Stimulated activated memory B cell treated with anti-CD40 and anti-IgM and Interleukin-4, amounts not matched to agents 10 μg/mL and 1 μg/mL and 100 μg/mL, for 72 hours (primary cell): ENCODE measurements around the gene CPLX4.

ENCODE experiments used
- ATAC-seq: fragments of 150-1000 bp; cut with Tn5 transposase; 2 replicates; pipeline ENCODE4 v1.10.0; 2021
- H3K27ac Mint-ChIP-seq: one replicate; pipeline ENCODE4 v1.8.0; 2022; ENCODE audit warnings: mild to moderate bottlenecking, mixed read lengths
- H3K27me3 Mint-ChIP-seq: one replicate; pipeline ENCODE4 v1.8.0; 2022; ENCODE audit warnings: mixed read lengths
- H3K36me3 Mint-ChIP-seq: one replicate; pipeline ENCODE4 v1.8.0; 2022; ENCODE audit warnings: mixed read lengths
- H3K4me1 Mint-ChIP-seq: one replicate; pipeline ENCODE4 v1.8.0; 2022; ENCODE audit warnings: mixed read lengths
- H3K4me3 Mint-ChIP-seq: one replicate; pipeline ENCODE4 v1.8.0; 2022; ENCODE audit warnings: mild to moderate bottlenecking, moderate library complexity, mixed read lengths
- H3K9me3 Mint-ChIP-seq: one replicate; pipeline ENCODE4 v1.8.0; 2022; ENCODE audit warnings: mixed read lengths

The CPLX4 gene

DNA sequence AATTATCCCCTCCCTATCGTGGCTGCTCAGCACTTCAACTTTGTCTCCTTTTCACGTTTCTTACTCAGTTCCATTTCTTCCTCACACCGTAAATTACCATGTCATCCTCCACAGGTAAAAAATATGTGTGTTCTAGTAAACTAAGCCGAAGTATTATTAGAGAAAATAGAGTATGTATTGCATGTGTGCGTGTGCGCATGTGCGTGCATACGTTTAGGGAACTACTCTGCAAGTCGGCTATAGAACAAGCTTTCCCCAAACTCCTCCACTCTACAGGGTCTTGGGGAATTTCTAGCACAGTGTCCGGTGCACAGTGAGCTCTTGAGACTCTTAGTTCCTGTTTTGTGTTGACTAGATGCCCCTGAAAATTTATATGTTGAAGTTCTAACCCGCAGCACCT lies 36.1 kb downstream of the CPLX4 start:
- ATAC-seq, result no peak
- H3K9me3 Mint-ChIP-seq, result no peaks in the 10 kb centered on the region
- H3K36me3 Mint-ChIP-seq, result no peaks in the 10 kb centered on the region
- no peak overlapping the region for H3K4me3 Mint-ChIP-seq
- H3K27ac Mint-ChIP-seq, result no peak overlapping the region
- peaks cover 57% of the 10 kb centered on the region for H3K27me3 Mint-ChIP-seq
- H3K4me1 Mint-ChIP-seq, result no peaks in the 10 kb centered on the region

DNA sequence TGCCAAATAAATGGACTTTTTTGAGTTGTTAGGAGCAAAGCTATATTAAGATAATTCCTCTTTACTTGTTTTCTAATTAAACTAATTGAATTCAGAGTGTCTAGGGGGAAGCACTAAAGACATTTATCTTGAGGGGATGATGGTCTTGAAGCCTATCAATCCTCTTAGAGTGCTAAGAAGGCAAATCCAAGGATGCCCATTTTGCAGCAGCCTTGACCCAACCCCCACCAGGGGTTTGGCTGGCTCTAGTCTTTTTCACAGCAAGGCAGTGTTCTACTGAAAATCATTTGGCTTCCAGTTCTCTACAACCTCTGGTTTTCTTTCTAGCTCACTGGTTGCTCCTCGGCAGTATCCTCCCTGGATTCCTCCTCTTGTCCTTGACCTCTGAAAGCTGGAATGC lies 38.7 kb downstream of the CPLX4 start:
- no peaks in the 10 kb centered on the region for H3K9me3 Mint-ChIP-seq
- H3K4me3 Mint-ChIP-seq, result no peak overlapping the region
- no peaks in the 10 kb centered on the region for H3K4me1 Mint-ChIP-seq
- peaks cover 65% of the 10 kb centered on the region for H3K27me3 Mint-ChIP-seq
- no peak for ATAC-seq
- H3K36me3 Mint-ChIP-seq, result no peaks in the 10 kb centered on the region
- H3K27ac Mint-ChIP-seq, result no peak overlapping the region

DNA sequence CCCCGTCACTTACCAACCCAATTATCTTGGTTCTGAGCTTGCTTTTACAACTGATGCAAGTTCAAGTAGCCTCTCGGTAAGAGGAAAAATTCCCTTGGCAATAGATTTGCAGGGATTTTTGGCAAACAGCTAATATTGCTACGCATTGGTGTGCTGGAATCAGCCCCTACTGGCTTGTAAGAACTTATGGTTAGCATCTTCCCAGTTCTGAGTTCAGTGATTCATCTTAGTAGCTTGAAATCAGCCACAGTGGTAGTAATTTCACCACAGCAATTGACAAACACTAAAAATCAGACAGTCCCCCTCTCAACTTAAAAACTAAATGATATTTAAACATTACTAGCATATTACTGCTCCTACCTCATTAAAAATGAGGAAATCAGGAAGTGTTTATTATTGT lies 39.3 kb downstream of the CPLX4 start:
- no peaks in the 10 kb centered on the region for H3K36me3 Mint-ChIP-seq
- no peak overlapping the region for H3K27ac Mint-ChIP-seq
- H3K27me3 Mint-ChIP-seq, result peaks cover 65% of the 10 kb centered on the region
- H3K9me3 Mint-ChIP-seq, result no peaks in the 10 kb centered on the region
- no peak for ATAC-seq
- peaks cover 2% of the 10 kb centered on the region for H3K4me1 Mint-ChIP-seq
- no peak overlapping the region for H3K4me3 Mint-ChIP-seq

DNA sequence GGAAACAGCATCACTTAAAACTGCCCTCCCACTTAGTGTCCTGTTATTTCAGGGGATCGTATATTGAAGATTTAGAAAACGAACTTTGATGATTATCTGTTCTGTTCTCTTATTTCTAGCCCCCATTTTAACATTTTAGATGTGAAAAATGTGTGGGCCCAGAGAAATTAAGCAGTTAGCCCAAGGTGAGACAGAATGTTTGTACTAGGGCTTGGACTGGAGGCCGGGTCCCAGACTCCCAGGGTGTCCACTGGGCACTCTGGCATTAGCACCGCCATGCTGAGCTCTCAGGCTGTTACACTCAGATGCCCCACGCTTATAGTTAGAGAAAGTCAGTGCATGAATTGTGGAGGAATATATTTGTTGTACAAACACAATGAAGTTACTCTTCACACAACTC lies 39.7 kb downstream of the CPLX4 start:
- no peaks in the 10 kb centered on the region for H3K36me3 Mint-ChIP-seq
- no peak for ATAC-seq
- H3K27me3 Mint-ChIP-seq, result peaks cover 65% of the 10 kb centered on the region
- no peak overlapping the region for H3K4me3 Mint-ChIP-seq
- H3K9me3 Mint-ChIP-seq, result no peaks in the 10 kb centered on the region
- peaks cover 6% of the 10 kb centered on the region for H3K4me1 Mint-ChIP-seq
- H3K27ac Mint-ChIP-seq, result no peak overlapping the region

DNA sequence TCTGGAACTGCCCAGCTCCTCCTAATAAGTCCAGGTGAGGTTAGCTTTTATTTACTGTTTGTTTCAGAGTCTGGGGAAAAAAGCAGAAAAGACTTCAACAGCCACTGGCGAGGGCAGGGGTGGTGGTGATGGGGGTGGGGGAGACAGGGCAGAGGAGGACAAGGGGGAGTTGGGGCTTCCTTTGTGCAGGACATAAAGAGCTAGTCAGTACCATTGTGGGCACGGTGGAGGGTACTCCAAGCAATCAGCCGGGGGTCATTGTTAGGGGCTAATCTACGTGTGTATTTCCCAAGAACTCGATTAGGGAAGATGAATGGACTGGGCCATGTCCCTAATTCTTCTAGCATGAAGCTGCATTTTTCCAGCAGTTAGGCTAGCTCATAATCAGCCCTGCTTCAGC lies 42.4 kb downstream of the CPLX4 start:
- no peak for ATAC-seq
- Mint-ChIP-seq H3K36me3 (no peaks in the 10 kb centered on the region), H3K9me3 (no peaks in the 10 kb centered on the region), H3K27ac (no peak overlapping the region), H3K27me3 (peaks cover 69% of the 10 kb centered on the region), H3K4me1 (peaks cover 11% of the 10 kb centered on the region), H3K4me3 (no peak overlapping the region)

DNA sequence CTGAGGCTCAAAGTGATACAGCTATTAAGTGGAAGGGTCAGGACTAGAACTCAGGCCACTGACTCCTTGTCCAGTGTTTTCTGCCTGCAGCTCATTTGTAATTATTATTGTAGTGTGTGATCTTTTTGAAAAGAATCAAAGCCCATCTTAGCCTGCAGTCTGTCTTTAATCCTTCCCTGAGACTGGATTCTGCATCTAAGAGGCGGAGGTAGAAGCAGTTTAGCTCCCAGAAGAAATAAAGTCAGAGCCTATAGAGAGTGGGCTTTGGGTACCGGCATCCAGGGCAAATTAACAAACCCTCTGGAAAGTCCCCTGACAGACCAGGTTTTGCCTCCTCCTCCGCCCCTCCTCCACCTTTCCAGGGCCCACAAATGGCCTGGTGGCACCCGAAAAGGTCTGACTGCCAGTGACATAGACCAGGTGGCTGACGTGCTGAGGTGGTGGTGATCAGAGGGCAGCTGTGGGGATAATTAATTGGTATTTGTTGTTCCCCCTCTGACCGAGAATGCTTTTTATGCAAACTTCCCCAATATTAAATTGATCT lies 43.0 kb downstream of the CPLX4 start:
- Mint-ChIP-seq H3K27ac (no peak overlapping the region), H3K27me3 (peaks cover 69% of the 10 kb centered on the region), H3K4me1 (peaks cover 11% of the 10 kb centered on the region), H3K36me3 (no peaks in the 10 kb centered on the region), H3K9me3 (no peaks in the 10 kb centered on the region), H3K4me3 (no peak overlapping the region)
- ATAC-seq, result no peak

DNA sequence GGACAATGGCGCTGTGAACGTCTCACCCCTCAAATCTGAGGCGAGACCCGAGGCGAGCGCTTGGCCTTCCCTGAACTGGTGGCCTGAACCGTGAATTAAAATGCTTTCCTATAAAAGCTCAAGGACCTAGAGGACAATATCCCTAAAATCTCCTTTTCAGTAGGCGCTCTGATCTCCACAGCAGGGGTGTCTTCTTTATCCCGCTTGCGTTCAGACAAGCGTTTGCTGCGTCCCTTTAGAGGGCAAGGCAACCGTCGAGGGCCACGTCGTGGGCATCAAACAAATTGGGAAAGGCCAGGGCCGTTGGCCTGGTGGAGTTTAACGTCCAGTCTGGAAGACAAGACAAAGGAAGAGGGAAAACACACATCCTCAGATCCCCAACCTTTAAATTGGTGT lies 43.9 kb downstream of the CPLX4 start:
- Mint-ChIP-seq H3K4me3 (no peak overlapping the region), H3K27me3 (peaks cover 70% of the 10 kb centered on the region), H3K27ac (no peak overlapping the region), H3K4me1 (peaks cover 15% of the 10 kb centered on the region), H3K9me3 (no peaks in the 10 kb centered on the region), H3K36me3 (no peaks in the 10 kb centered on the region)
- no peak for ATAC-seq

DNA sequence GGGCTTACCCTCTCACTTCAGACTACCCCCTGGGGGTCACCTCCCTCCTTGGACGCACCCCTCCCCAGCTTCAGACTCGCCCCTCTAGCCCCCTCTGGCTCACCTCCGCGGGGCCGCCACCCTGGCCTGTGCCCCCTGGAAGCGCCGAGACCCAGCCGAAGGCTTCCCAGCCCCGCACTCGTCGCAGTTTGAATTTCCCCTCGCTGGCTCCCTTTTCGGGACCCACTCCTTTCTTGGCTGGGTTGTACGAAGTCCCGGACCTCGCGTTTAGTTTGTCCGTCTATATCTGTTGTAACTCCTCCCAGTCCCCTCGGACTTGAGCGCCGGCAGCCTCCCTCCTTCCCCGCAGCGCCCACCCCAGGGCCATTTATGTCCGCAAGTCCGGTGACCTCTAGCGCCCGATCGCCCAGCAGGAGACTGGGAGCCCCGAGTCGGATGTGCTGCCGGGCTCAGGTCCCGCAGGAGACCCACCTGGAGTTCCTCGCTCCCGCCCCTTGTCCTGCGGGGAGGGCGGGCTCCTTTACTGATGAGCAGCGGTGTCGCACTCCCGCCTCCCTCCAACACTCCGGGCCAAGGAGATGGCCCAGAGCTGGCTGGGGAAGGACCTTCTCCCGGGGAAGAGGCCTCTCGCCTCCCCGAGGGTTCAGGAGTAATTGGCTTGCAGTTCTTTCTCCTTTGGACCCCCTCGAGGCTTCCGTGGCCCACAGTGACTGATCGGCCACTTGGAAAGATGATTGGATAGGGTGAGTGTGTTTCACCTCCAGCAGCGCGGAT lies 44.5 kb downstream of the CPLX4 start:
- Mint-ChIP-seq H3K9me3 (no peaks in the 10 kb centered on the region), H3K4me3 (peak overlapping the region; percentile 33), H3K27me3 (peaks cover 76% of the 10 kb centered on the region), H3K36me3 (no peaks in the 10 kb centered on the region), H3K27ac (no peak overlapping the region), H3K4me1 (peaks cover 19% of the 10 kb centered on the region)
- ATAC-seq, result no peak

DNA sequence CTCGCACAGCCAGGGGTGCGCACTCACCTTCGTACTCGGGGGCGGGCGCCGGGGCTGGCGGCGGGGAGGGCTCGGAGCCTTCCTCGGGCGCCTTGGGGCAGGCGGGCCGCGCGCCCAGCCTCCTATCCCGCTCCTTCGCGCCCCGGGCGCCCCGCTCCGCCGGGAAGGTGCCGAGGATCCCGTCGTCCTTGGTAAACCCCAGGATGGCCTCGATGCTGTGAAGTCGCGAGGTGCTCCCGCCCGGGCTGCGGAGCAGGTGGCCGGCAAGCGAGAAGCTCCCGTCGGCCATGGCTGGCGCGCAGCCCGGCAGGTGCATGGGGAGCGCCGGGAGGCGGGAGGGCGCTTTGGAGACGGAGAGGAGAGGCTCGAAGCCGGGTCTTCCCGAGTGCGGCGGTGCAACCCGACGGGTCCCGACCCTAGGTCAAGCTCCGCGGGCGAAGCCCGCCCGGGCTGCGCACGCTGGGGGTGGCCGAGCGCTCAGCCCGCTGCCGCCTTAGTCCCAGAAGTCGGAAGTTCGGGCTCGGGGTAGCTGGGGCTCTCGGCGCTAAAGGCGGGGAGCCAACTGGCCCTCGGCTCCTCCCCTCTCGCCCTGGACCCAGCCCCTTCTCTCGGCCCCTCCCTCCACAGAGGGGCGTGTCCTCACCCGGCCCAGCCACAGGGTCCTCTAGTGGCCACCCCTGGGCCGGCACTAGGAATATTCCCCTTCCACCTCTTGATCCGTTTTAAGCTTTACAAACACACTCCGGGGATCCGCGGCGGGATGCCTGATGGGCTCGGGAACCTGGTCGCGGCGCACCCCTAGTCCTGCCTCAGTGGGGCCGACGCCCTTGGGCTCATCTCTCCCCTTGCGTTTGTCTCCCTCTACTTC lies 45.3 kb downstream of the CPLX4 start, which contains the start of gene RAX:
Gene RAX (minus strand): TSS at position 564 of the 868 bp plus-strand sequence. CDS start 248 bp downstream, at position 316.
- H3K36me3 Mint-ChIP-seq, result no peaks in the 10 kb centered on the region
- ATAC-seq, result peak; percentile 46
- H3K4me3 Mint-ChIP-seq, result peak within 1 kb of the TSS; percentile 33
- H3K27me3 Mint-ChIP-seq, result peaks cover 84% of the 10 kb centered on the region
- no peak within 1 kb of the TSS for H3K27ac Mint-ChIP-seq
- H3K9me3 Mint-ChIP-seq, result no peaks in the 10 kb centered on the region
- peaks cover 27% of the 10 kb centered on the region for H3K4me1 Mint-ChIP-seq

DNA sequence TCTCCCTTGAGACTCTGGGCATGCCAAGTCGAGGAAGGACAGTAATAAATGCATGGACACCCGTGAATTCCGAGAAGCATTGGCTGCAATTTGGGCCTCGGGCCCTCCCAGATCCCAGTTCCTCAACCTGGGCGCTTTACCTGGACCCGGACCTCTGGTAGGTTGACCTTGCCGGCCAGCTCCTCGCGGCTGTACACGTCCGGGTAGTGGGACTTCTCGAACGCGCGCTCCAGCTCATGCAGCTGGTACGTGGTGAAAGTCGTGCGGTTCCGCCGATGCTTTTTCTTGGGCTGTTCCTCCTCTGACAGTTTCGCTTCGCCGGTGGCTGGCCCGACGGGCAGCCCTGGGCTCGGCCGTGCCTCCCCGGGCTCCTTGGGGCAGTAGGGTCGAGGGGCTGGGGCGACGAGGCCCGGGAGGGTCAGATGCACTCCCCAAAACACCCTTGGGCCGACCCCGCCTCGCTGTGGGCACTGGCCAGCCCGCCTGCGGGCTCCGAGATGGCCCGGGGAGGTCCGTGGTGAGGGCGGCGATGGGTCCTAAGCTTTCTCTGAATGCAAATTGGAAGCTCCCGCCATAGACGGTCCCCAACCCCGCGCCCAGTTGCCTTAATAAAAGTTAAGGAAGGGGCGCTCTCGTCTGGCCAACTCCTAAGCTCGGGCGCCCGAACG lies 46.1 kb downstream of the CPLX4 start:
- Mint-ChIP-seq H3K4me3 (no peak overlapping the region), H3K27me3 (peaks cover 91% of the 10 kb centered on the region), H3K36me3 (no peaks in the 10 kb centered on the region), H3K9me3 (no peaks in the 10 kb centered on the region), H3K4me1 (peaks cover 31% of the 10 kb centered on the region), H3K27ac (no peak overlapping the region)
- ATAC-seq, result peak; percentile 18

DNA sequence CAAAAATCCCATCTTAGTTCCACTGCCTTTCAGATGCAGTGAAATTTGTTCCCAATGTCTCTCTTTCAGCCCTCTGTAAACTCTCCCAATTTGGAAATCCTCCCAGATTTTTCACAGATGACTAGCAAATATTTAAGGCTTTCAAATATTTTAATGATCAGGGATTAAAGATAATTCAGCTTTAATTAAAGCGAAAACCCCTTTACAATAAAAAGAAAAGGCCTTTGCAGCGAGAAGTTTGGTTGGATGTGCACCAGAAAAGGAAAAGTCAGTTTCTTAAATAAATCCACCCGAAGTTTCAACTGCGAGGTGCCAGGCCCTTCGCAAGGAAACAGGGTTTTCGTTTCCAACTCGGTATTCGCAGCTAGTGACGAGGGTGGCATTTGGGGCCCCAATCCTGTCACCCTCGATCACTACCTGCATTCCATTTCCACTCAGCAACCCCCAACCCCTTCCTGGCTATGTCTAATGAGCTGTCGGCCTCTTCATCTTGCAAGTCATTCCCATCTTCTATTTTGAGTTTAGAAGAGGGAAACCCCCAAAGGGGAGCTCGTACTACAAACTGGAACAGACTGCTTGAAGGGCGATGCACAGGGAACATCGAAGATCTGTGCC lies 46.7 kb downstream of the CPLX4 start:
- no peak for ATAC-seq

DNA sequence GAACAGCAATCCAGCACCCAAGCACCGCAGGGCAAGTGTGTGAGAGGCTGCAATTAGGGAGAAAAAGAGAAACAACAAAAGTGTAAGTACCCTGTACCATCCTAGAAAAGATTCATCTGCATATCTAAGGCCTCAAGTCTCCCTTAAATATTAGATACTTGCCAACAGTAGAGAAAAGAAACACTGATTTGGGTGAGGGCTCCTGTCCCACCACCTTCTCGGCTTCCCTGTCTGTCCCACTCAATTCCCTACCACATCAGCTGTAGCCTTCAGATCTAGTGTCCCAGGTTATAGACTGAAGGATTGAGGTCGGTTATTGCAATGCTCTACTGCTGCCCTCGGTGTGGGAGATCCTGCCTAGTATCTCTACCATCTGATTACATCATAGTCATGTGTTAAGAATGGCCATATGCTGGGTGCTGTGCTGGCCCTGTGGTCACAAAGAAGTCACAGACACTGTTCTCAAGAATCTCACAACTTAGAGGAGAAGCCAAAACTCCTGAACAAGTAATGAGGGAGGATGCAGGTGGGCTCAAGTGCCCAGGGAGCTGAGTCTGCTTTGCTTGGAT lies 47.7 kb downstream of the CPLX4 start:
- no peak overlapping the region for H3K4me3 Mint-ChIP-seq

More for the DNA sequence above, 46.7 kb downstream of the CPLX4 start:
- Mint-ChIP-seq H3K36me3 (no peaks in the 10 kb centered on the region), H3K4me3 (no peak overlapping the region), H3K27me3 (peaks cover 92% of the 10 kb centered on the region), H3K27ac (no peak overlapping the region), H3K9me3 (no peaks in the 10 kb centered on the region), H3K4me1 (peaks cover 33% of the 10 kb centered on the region)

DNA sequence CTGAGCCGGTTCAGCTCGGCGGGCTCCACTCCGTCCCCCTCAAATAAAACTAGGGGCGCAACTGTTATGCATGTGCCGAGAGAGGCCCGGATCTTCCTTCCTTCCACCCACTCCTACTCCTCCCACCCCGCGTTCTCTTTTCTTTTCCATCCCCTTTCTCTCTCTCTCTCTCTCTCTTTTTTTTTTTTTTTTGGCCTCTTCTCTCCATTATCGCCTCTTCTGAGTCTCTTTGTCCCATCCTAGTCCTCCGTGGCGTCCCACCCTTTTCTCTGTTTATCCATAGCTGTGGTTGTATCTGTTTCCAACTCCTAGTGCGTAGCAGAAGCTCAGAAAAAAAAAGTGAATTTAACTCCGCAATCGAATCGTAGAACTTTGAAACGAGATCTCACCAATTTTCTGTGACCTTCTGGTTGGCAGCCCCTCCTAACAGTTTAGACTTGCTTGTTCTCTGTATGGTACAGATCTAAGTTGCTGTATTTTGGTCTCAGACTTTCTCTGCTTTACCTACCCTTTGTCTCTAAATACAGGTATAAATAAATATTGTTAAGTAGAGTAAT lies 48.8 kb downstream of the CPLX4 start:
- H3K4me3 Mint-ChIP-seq, result peak overlapping the region; percentile 65
- no peak for ATAC-seq
- no peaks in the 10 kb centered on the region for H3K36me3 Mint-ChIP-seq
- peaks cover 48% of the 10 kb centered on the region for H3K4me1 Mint-ChIP-seq
- peaks cover 90% of the 10 kb centered on the region for H3K27me3 Mint-ChIP-seq
- H3K27ac Mint-ChIP-seq, result peak overlapping the region; percentile 22
- peaks cover 2% of the 10 kb centered on the region for H3K9me3 Mint-ChIP-seq

More for the DNA sequence above, 47.7 kb downstream of the CPLX4 start:
- no peak overlapping the region for H3K27ac Mint-ChIP-seq
- H3K27me3 Mint-ChIP-seq, result peaks cover 92% of the 10 kb centered on the region
- H3K36me3 Mint-ChIP-seq, result no peaks in the 10 kb centered on the region
- peaks cover 2% of the 10 kb centered on the region for H3K9me3 Mint-ChIP-seq
- no peak for ATAC-seq
- H3K4me1 Mint-ChIP-seq, result peaks cover 42% of the 10 kb centered on the region
